Erythroblast (primary cell): ENCODE measurements around the gene OPTC.

Experiments used
- GATA1 ChIP-seq: IDR thresholded peaks from 2 replicates; pipeline ENCODE4 v1.6.1; 2011; ENCODE audit warnings: low read depth, mild to moderate bottlenecking, control low read depth, low read length, moderate library complexity
- POLR2A ChIP-seq: IDR thresholded peaks from 2 replicates; pipeline ENCODE4 v1.6.1; 2011; ENCODE audit warnings: mild to moderate bottlenecking, low read length

GRCh38 chr1:203459671-203460201 lies 34.2 kb upstream of the OPTC start:
- TF ChIP-seq POLR2A (no peak), GATA1 (no peak)
